ENCODE measurements around the gene SLC4A1. TPM values are rescaled to one million over a fixed set of nuclear protein-coding genes. Genes with fewer than 3 reads are reported as not detected.

The SLC4A1 gene
- total and polyA plus RNA-seq, 2 experiments from 2014 or later, result not detected

GRCh38 chr17:44277976-44278375 lies 10.0 kb upstream of the SLC4A1 start:
- Histone ChIP-seq H3K36me3 (ENCODE audit: insufficient read depth) (no peaks in the 10 kb centered on the region), H4K20me1 (replicated peaks; ENCODE audit: insufficient read depth) (no peaks in the 10 kb centered on the region), H3K4me2 (no peak overlapping the region), H3K9me2 (ENCODE audit: insufficient read depth) (no peaks in the 10 kb centered on the region), H3K27ac (ENCODE audit: low read depth) (no peak overlapping the region), H2AFZ (no peak overlapping the region), H3F3A (replicated peaks; ENCODE audit: low read depth) (no peaks in the 10 kb centered on the region), H3K4me3 (no peak overlapping the region), H3K27me3 (ENCODE audit: insufficient read depth) (no peaks in the 10 kb centered on the region), H3K4me1 (ENCODE audit: insufficient read depth) (peaks cover 21% of the 10 kb centered on the region), H3K79me2 (replicated peaks; ENCODE audit: insufficient read depth) (no peaks in the 10 kb centered on the region)
- no peak overlapping the region for H3K4me3 Mint-ChIP-seq
- H3K9me3 Mint-ChIP-seq, result no peaks in the 10 kb centered on the region
- H3K27ac Mint-ChIP-seq, result no peak overlapping the region
- no peak for ATAC-seq
- TF ChIP-seq EZH2phosphoT487 (IDR thresholded peaks at IDR 0.05; ENCODE audit: unreplicated experiment) (no peak), CTCF (conservative IDR thresholded peaks at IDR 0.05; ENCODE audit: low read depth in 2 of 2) (no peak), ZNF331 (CRISPR knock-in tag; IDR thresholded peaks at IDR 0.05; ENCODE audit: low read depth) (no peak), EZH2 (IDR thresholded peaks at IDR 0.05; ENCODE audit: low read depth, unreplicated experiment) (no peak), POLR2AphosphoS5 (IDR thresholded peaks at IDR 0.05; ENCODE audit: low read depth) (no peak), ZNF114 (CRISPR knock-in tag; IDR thresholded peaks at IDR 0.05) (no peak), ZNF462 (CRISPR knock-in tag; IDR thresholded peaks at IDR 0.05) (no peak), NANOG (IDR thresholded peaks at IDR 0.05; ENCODE audit: borderline replicate concordance) (no peak)
- DNase-seq (ENCODE audit: low spot score), result no peak
- no peaks in the 10 kb centered on the region; the same call in 2 of the 3 replicates for H3K36me3 Mint-ChIP-seq (ENCODE audit: low read depth)
- peaks cover 21% of the 10 kb centered on the region for H3K4me1 Mint-ChIP-seq
- H3K27me3 Mint-ChIP-seq (ENCODE audit: insufficient read depth, low read depth, poor library complexity), result peaks cover 16% of the 10 kb centered on the region

Measured in GM23338 (cell line).